Thoracic aorta (tissue), 2 donors: ENCODE data around the gene PPP2R3A. TPM values are rescaled to one million over a fixed set of nuclear protein-coding genes. Genes with fewer than 3 reads are reported as not detected.

ENCODE experiments used
- ATAC-seq: fragments of 150-250 bp; one replicate; pipeline ENCODE4 v1.8.0; 2017; ENCODE audit warnings: low read depth; ENCODE audit not compliant: insufficient number of reproducible peaks, low FRiP score
- DNase-seq: peaks from one replicate; pipeline ENCODE4 v3.0.0-alpha.2; 2020; ENCODE audit warnings: low spot score
- H3K27ac ChIP-seq, 2 donors: fragments of 200-600 bp; sonication (generic); 1 replicate in 1 of 2; 2 replicates in 1 of 2; pipeline ENCODE4 v1.5.1; 2016; ENCODE audit warnings: mild to moderate bottlenecking in 2 of 2, moderate library complexity in 2 of 2
- H3K27me3 ChIP-seq: fragments of 200-600 bp; sonication (generic); replicated peaks from 2 replicates; pipeline ENCODE4 v1.6.0; 2016; ENCODE audit warnings: mild to moderate bottlenecking; ENCODE audit not compliant: insufficient read depth
- H3K36me3 ChIP-seq: fragments of 200-600 bp; sonication (generic); one replicate; pipeline ENCODE4 v1.5.1; 2016
- H3K4me1 ChIP-seq, 2 donors: fragments of 200-600 bp; sonication (generic); 1 replicate in 1 of 2; 2 replicates in 1 of 2; pipeline versions ENCODE4 v1.5.1 to v1.6.0; 2016; ENCODE audit warnings: low read depth in 2 of 2, mild to moderate bottlenecking in 1 of 2; ENCODE audit not compliant: control insufficient read depth in 1 of 2
- H3K4me3 ChIP-seq: fragments of 200-600 bp; sonication (generic); 2 replicates; pipeline ENCODE4 v1.5.1; 2016; ENCODE audit warnings: mild to moderate bottlenecking
- H3K9me3 ChIP-seq: fragments of 200-600 bp; sonication (generic); 2 replicates; pipeline ENCODE4 v1.5.1; 2016
- total RNA-seq, 2 donors: library from RNA; depleted of rRNA; stranded (reverse); fragments of >200 nt; gene quantifications; one replicate each; pipeline versions ENCODE4 v1.1.0 to v1.2.3, GENCODE V29; 2016
- TF ChIP-seq, protein P1 (sequence below): fragments of 200-600 bp; sonication (generic); IDR thresholded peaks from one replicate; pipeline ENCODE4 v1.5.1; 2019; ENCODE audit warnings: antibody characterized with exemption

The PPP2R3A gene
- total RNA-seq, 2 donors from 2014 or later, result 6.8 to 18.0 TPM

DNA sequence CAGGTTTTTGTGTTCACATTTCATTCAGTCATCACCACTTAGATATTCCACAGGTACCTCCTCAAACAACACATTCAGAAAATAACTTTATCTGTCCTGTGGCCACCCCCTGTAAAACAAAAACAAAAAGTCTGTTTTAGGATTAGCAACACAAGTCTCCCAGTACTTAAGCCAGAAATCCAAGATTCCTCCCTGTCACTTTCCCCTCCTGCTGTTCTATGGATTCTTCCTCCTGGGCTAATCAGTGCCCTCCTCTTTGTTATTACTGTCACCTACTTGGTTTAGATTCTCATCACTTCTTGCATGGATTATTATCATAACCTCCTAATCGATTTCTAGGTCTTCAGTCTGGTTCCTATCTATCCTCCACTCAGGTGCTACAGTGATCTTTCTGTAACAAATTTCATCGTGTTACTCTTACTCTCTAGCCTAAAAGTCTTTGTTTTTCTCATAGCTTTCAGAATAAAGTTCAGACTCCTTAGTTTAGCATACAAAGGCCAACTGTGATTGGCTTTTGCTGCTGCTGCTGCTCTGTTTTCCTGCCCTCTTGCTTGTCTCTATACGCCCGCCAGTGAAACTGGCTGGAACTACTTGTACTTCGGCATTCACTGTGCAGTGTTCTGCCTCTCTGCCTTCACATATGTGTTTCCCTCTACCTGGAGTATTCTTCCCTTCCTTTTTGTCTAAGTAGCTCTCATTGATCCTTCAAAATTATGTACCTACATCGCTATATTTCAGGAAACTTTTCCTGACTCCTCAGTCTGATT, 32.2 kb downstream of the PPP2R3A start:
- TF ChIP-seq, protein P1, sequence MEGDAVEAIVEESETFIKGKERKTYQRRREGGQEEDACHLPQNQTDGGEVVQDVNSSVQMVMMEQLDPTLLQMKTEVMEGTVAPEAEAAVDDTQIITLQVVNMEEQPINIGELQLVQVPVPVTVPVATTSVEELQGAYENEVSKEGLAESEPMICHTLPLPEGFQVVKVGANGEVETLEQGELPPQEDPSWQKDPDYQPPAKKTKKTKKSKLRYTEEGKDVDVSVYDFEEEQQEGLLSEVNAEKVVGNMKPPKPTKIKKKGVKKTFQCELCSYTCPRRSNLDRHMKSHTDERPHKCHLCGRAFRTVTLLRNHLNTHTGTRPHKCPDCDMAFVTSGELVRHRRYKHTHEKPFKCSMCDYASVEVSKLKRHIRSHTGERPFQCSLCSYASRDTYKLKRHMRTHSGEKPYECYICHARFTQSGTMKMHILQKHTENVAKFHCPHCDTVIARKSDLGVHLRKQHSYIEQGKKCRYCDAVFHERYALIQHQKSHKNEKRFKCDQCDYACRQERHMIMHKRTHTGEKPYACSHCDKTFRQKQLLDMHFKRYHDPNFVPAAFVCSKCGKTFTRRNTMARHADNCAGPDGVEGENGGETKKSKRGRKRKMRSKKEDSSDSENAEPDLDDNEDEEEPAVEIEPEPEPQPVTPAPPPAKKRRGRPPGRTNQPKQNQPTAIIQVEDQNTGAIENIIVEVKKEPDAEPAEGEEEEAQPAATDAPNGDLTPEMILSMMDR, result no peak
- no peaks in the 10 kb centered on the region for H3K9me3 ChIP-seq
- H3K36me3 ChIP-seq, result no peaks in the 10 kb centered on the region
- peaks cover 10 to 36% of the 10 kb centered on the region in 2 donors for H3K4me1 ChIP-seq
- no peak for DNase-seq
- no peak for ATAC-seq
- H3K27me3 ChIP-seq, result no peaks in the 10 kb centered on the region
- no peak overlapping the region for H3K4me3 ChIP-seq
- H3K27ac ChIP-seq, result no peak overlapping the region

DNA sequence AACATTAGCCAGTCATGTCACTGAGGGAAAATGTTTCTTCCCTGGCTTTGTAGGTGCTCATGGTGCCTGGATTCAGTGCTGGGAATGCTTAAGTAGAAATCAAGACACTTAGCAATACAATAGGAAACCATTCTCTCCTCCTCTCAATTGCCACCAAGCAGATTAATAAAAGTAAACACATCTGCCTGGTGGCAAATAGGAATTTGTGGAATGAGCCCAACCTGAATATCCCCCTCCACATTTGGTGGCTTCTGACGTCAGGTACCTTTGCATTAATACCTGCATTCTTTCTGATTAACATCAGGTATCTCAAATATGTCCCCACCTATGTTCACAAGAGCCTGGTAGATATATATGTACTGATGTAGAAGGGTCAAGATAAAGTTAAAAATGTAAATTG, 42.7 kb downstream of the PPP2R3A start:
- TF ChIP-seq, protein P1, result no peak
- Histone ChIP-seq H3K9me3 (no peaks in the 10 kb centered on the region), H3K27me3 (no peaks in the 10 kb centered on the region), H3K4me3 (no peak overlapping the region), H3K36me3 (no peaks in the 10 kb centered on the region), H3K27ac (no peak overlapping the region), H3K4me1 (no peaks in the 10 kb centered on the region)
- ATAC-seq, result no peak
- no peak for DNase-seq

DNA sequence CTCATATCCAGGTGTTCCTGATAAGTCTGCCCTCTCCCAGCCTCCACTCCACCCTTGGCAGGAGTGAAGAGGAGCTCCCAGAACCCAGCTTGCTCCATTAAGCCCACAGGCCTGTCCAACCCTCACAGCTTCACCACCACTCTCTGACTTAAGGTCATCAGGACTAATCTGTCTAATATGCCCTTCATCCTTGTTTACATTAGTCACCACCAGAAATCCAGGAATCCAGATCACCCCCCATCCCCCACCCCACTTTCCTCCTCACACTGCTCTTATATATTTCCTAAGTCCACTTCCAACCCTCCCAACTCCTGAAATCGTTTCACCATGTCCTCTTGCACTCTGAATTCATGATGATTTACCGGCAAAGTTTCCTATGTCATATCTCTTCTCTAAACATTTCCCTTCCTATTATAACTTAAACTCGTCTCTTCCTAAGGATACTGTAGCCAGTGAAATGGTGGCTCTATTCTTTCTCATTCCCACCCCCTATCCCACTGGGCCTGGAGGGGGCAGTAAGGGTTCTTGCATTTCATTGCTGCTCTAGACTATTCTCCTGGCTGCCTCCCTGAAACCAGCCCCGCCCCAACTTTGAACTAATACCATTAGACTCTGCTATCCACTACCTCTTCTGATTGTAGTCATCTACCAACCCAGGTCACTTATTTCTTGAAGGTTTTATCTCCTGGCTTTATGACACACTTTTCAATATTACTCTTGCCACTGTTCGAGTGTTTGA, 43.4 kb downstream of the PPP2R3A start:
- TF ChIP-seq, protein P1, result no peak

DNA sequence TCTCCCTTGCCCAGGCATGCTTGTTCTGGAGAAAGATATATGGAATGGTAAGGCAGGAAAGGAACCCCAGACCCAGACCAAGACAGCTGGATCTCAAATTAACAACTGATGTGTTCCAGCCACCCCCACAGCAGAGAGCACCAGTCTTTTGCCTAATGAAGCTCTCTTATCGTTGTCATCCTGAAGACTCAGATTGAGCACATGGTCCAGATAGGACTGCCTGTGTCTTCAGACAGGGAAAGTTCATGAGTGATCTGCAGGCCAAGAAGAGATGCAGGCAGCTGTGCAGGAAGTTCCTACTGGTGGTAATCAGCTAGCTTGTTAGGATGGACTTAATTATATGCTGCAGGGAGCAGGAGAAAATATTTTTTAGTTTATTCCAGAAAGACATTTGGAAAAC, 53.3 kb downstream of the PPP2R3A start:
- Histone ChIP-seq H3K9me3 (peaks cover 7% of the 10 kb centered on the region), H3K4me3 (no peak overlapping the region), H3K27me3 (no peaks in the 10 kb centered on the region), H3K27ac (no peak overlapping the region), H3K4me1 (peaks cover 17 to 34% of the 10 kb centered on the region in 2 donors), H3K36me3 (no peaks in the 10 kb centered on the region)
- TF ChIP-seq, protein P1, result no peak
- ATAC-seq, result no peak
- DNase-seq, result no peak

More for the DNA sequence above, 43.4 kb downstream of the PPP2R3A start:
- H3K27me3 ChIP-seq, result no peaks in the 10 kb centered on the region
- no peak for DNase-seq
- ATAC-seq, result no peak
- no peak overlapping the region for H3K4me3 ChIP-seq
- no peaks in the 10 kb centered on the region for H3K36me3 ChIP-seq
- no peak overlapping the region for H3K27ac ChIP-seq
- no peaks in the 10 kb centered on the region for H3K9me3 ChIP-seq
- H3K4me1 ChIP-seq, result no peaks in the 10 kb centered on the region

DNA sequence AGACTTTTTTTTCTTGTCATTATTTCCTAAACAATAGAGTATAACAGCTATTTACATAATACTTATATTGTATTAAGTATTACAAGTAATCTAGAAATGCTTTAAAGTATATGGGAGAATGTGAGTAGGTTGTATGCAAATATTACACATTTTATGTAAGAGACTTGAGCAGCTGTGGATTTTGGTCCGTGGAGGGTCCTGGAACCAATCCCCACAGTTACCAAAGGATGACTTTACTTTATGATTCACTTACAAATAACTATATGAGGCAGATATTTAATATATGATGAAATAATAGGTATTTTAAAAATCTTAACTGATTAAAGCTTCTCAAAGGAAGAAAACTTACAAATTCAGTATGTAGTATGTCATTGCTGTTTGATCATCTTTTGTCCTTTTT, 56.3 kb downstream of the PPP2R3A start:
- peaks cover 17 to 36% of the 10 kb centered on the region in 2 donors for H3K4me1 ChIP-seq
- H3K9me3 ChIP-seq, result peaks cover 3% of the 10 kb centered on the region
- DNase-seq (no peak), ATAC-seq (no peak)
- H3K27ac ChIP-seq, result no peak overlapping the region
- H3K36me3 ChIP-seq, result no peaks in the 10 kb centered on the region
- H3K27me3 ChIP-seq, result no peaks in the 10 kb centered on the region
- TF ChIP-seq, protein P1, result no peak
- H3K4me3 ChIP-seq, result no peak overlapping the region
